ENCODE measurements around the gene ABLIM2. TPM values are rescaled to one million over a fixed set of nuclear protein-coding genes. Genes with fewer than 3 reads are reported as not detected.

The ABLIM2 gene
- total RNA-seq, 2 donors from 2014 or later = 5.7 to 11.2 TPM

GRCh38 chr4:8024073-8024786 lies 134.4 kb downstream of the ABLIM2 start:
- Histone ChIP-seq H3K27ac (no peak overlapping the region), H3K4me1 (no peaks in the 10 kb centered on the region), H3K9me3 (no peaks in the 10 kb centered on the region), H3K27me3 (no peaks in the 10 kb centered on the region), H3K4me3 (no peak overlapping the region), H3K36me3 (no peaks in the 10 kb centered on the region)
- DNase-seq (ENCODE audit: low spot score) = no peak
- no peak for TF ChIP-seq CTCF (IDR thresholded peaks at IDR 0.05)

GRCh38 chr4:8023696-8024033 lies 134.9 kb downstream of the ABLIM2 start:
- H3K36me3 ChIP-seq = no peaks in the 10 kb centered on the region
- H3K9me3 ChIP-seq = no peaks in the 10 kb centered on the region
- DNase-seq (ENCODE audit: low spot score) = no peak
- no peak overlapping the region for H3K4me3 ChIP-seq
- H3K27me3 ChIP-seq = no peaks in the 10 kb centered on the region
- no peak overlapping the region for H3K27ac ChIP-seq
- H3K4me1 ChIP-seq = no peaks in the 10 kb centered on the region
- TF ChIP-seq CTCF (IDR thresholded peaks at IDR 0.05) = no peak

- no peaks in the 10 kb centered on the region for H3K36me3 ChIP-seq
- no peak for TF ChIP-seq CTCF (IDR thresholded peaks at IDR 0.05)
- H3K27me3 ChIP-seq = no peaks in the 10 kb centered on the region
- H3K27ac ChIP-seq = no peak overlapping the region
- H3K4me1 ChIP-seq = no peaks in the 10 kb centered on the region
- no peak for DNase-seq (ENCODE audit: low spot score)
- H3K4me3 ChIP-seq = no peak overlapping the region
- H3K9me3 ChIP-seq = no peaks in the 10 kb centered on the region
These were observed 135.6 kb downstream of the ABLIM2 start for GRCh38 chr4:8022767-8023695.

DNA sequence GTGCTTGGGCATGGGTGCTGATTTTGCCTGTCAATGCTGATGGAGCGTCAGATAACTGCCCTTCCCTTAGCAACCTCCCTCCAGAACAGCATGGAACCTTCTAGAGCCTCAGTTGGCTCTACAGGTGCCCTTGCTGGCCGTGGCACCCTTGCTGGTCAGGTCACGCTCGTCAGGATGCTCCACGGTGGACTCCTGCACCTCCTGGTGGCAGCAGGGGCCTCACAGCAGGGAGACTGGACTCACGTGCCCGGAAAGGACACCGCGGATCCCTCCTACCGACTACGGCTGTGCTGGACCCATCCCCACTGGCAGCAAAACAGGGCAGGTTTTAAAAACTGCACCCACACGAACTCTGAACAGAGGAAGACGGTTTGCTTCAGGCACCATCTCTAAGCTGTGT lies 136.8 kb downstream of the ABLIM2 start:
- no peak overlapping the region for H3K4me3 ChIP-seq
- DNase-seq (ENCODE audit: low spot score) = no peak
- TF ChIP-seq CTCF (IDR thresholded peaks at IDR 0.05) = no peak
- no peaks in the 10 kb centered on the region for H3K4me1 ChIP-seq
- no peaks in the 10 kb centered on the region for H3K36me3 ChIP-seq
- no peaks in the 10 kb centered on the region for H3K27me3 ChIP-seq
- H3K27ac ChIP-seq = no peak overlapping the region
- no peaks in the 10 kb centered on the region for H3K9me3 ChIP-seq

GRCh38 chr4:8019396-8020365 lies 138.9 kb downstream of the ABLIM2 start:
- no peak overlapping the region for H3K4me3 ChIP-seq
- DNase-seq (ENCODE audit: low spot score) = no peak
- TF ChIP-seq CTCF (IDR thresholded peaks at IDR 0.05) = no peak
- H3K9me3 ChIP-seq = no peaks in the 10 kb centered on the region
- no peaks in the 10 kb centered on the region for H3K36me3 ChIP-seq
- H3K27me3 ChIP-seq = no peaks in the 10 kb centered on the region
- H3K27ac ChIP-seq = no peak overlapping the region
- H3K4me1 ChIP-seq = no peaks in the 10 kb centered on the region
